ENCODE measurements around the gene ITSN1.

The ITSN1 gene

DNA sequence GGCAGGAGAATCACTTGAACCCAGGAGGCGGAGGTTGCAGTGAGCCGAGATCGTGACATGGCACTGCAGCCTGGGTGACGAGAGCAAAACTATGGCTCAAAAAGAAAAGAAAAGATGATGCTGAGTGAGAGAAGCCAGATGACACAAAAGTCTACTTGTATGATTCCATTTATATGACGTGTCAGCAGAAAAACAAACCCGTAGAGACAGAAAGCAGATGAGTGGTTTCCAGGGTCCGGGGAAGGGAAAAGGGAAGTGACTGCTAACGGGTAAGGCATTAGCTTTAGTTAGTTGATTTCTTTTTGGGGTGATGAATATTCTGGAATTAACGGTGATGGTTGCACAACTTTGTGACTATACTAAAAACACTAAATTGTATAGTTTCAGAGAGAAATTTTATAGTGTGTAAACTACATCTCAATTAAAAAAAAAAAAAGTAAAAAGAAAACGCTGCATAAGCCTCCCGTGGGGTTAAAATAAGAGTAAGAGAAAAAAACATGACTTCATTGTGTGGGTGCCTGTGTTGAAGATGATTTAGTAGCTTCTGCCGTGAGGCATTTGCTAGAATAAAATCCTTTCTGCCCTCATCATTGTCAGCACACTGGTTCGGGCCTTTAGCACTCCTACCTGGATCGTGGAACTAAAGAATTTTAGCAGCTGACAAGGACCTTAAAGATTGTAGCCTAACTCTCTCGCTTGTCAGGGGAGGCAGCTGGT lies 298.0 kb downstream of the ITSN1 start:
- no peak for DNase-seq

DNA sequence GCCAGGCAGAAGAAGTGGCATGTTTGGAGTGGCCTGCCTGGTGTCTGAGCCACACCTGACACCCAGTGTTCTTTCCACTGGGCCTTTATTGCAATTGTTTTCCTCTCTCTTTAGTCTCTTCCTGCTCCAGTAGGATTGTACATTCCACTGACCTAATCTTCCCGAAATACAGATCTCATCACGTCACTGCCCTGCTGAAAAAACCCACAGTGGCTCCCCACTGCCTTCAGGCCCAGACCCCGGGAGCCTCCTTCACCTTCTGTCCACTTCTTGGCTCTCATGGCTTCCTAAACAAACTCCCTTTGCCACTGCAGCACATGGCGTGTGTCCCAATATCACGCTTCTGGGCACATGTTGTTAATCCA lies 298.6 kb downstream of the ITSN1 start:
- DNase-seq = no peak

DNA sequence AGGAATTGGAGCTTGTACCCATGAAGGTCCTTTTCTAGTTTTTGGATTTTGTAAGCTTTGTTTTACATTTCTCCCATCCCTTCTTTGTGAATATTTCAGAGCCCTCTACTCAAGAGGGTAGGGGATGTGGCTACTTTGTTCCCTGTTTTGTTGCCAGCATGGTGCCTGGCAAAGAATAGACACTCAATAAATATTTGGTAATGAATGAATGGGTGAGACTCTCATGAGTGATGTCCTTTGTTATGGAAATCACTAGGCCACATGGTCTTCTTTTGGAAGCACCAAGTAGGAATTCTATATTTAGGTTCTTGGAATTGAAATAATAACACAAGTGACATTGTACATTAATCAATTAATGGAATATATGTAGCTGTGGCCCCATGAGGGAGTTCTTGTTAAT lies 300.1 kb downstream of the ITSN1 start:
- no peak for DNase-seq

DNA sequence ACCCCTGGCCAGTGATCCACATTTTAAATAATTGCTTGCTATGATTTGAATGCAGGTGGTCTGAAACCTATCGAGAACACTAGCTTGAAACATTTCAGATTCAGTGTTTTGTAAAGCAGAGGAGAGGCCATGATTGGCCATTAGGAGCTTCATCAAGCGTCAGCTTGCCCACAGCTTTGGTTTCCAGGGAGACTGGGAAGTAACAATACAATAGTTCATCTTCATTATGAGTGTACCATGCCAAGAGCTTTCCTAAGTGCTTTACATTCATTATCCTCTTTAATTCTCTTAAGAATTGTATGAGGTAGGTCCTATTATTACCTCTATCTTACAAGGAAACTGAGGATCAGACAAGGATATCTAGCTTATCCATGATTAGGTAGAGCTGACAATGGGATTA lies 301.0 kb downstream of the ITSN1 start:
- no peak for DNase-seq

DNA sequence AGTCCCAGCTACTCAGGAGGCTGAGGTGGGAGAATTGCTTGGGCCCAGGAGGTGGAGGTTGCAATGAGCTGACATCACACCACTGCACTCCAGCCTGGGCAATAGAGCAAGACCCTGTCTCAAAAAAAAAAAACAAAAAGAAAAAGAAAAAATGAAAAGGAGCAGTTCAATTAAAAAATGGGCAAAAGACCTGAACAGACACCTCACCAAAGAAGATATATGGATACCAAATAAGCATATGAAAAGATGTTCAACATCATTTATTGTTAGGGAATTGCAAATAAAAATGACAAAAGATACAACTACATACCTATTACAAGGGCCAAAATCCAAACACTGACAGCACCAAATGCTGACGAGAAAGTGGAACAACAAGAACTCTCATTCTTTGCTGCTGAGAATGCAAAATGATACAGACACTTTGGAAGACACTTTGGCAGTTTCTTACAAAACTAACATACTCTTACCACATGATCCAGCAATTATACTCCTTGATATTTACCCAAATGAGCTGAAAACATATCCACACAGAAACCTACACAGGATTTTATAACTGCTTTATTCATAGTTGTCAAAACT lies 302.0 kb downstream of the ITSN1 start:
- no peak for DNase-seq

DNA sequence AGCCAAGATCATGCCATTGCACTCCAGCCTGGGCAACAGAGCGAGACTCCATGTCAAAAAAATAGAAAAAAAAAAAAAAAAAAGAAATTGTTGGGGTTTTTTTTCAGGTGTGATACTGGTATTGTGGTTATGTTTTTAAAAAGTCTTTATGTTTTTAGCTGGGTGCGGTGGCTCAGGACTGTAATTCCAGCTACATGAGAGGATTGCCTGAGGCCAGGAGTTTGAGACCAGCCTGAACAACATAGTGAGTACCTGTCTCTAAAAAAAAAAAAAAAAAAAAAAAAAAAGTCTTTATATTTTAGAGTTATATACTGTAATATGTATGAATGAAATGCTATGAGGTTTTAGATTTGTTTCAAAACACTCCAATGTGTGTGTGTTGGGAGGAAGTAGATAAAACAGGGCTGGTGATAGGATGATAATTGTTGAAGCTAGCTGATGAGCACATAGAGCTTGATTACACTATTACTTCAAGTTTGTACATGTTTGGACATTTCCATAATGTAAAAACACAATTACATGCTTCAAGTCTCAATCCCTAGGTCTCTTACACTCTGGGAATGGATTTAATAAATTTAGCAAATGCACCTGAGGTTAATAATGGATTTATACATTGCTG lies 303.5 kb downstream of the ITSN1 start:
- no peak for DNase-seq

DNA sequence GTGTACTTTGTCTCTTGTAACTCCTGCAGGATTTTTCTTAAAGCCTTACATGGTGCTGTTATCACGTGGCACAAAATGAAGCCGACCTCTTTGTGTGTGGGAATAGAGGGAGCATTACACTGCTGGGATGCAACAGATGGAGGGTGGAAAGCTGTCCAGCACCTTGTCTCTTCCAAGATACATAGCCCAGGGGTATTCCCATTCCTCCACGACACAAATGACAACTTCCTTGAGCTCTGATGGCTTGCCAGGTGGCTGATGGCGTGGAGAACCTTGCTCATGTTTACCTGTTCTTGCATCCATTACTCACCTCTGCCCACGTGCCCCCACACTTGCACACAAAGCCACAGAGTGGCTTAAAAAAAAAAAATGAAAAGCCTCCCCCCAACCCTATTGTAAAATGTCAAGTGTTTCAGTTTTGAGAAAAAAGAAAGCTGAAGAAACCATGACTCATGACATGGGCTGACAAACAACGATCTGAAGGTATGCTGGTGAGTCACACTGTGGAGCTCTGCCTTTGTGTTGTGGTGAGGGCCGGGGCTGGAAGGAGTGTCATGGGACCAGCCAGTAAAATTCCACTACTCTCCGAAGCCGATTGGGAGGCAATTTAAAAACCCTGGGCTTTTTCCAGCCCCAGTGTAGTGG lies 305.3 kb downstream of the ITSN1 start:
- DNase-seq = no peak

DNA sequence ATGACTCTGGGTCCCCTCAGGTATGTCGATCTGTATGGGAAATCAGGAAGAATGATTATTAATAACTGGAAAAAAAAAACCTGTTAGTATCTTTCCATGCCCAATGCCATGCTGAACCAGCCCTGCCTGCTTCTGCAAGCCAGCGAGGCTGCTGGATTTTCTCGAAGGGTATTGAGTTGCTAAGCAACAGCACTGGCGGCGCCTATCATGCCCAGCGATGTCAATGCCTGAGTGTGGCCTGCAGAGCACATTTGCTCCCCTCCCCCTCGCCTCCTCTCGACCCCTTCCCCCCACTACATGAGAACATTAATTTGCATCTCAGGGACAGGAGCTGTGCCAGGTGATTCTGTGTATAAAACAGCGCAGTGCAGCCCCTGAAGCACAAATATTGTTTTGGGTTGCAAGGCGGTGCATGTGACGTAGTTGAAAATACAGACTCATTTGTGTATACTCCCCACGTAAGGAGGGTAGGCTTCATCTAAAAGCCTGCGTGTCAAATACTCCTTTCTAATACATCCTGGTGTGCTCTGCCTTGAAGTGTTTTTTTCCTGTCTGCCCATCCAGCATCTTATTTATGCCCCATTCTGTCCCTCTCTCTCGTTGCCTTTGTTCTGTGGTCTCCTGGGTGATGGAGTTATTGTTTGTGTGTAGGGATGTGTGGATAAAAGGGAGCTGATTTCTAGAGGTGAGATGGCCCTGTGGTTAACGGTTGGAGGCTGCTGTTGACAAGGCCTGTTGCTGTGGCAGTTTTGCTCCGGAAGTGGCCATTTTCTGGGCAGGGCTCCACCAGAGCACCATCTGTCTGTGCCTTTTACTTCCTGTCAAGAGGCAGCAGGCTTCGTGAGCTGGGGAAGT lies 306.0 kb downstream of the ITSN1 start:
- DNase-seq = peak; percentile 31

DNA sequence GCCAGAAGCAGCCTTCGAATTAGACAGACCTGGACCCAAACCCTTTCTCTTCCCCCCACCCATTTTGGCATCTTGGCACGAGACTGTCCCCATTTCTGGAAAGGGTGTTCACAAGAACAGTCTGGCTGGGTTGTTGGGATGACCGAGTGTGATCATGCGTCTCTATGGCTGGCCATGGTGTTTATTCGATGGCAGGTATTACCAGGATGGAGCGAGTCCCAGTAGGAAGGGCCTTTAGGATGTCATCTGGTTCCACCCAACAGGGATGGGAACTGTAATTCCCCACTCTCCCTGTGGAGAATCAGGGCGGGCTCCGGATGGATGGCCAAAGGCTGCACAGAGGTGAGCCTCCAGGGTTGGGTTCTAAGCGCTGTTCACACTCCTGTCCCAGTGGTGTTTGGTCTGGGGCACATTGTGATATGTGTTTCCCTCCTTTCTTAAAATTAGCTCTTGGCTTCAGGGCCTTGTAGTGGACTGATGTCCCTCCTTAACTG lies 306.7 kb downstream of the ITSN1 start:
- DNase-seq = no peak
